Measurements from ENCODE around the gene ALDH1A1.

ALDH1A1 gene

DNA sequence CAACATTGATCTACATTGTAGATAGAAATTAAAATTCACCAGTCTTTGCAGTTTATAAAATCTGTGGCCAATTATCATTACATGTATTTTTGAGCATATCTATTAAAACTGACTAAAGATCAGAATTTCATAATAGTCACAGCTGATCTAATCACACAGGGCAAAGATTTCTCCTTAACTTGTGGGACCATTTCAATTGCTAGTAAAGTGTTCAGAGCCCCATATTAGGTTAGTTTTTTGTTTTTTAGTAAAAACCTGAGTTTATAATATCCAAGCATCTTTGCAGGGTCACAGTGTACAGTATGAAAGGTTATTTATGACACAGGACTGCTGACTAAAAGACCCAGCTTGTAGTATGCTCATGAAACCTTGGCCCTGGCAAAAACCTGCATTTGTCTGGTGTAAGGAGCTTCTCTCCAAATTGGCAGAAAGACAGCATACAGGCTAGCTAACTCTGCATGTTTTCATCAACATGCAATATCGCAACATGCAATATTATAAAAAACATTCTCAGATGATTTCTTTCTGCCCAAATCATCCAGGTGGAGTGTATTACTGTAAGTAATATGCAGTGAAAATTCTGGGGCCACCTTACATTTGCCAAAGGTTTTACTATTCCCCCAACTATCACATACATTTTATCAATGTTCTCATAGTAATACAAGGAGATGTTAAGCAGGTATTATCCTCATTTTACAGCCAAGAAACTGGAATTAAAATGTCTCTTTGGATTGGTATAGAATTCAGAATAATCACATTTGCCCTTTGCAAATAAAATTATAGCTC lies 37.7 kb upstream of the ALDH1A1 start:
- ChIA-PET CTCF (interaction anchor here (0.6 kb wide), 1 partner anchor 1652 kb away, joined by 4 read pairs; no protein-coding TSS in a partner anchor), POLR2A (no interaction called here)
- no peak overlapping the region for H3K27ac ChIP-seq (ENCODE audit: extremely low read depth, low read depth, low read length)
- no peak for TF ChIP-seq ZNF391 (tag by site-specific recombination; IDR thresholded peaks at IDR 0.05; ENCODE audit: borderline replicate concordance, low read depth)
- no peak for TF ChIP-seq ZNF138 (tag by site-specific recombination; IDR thresholded peaks at IDR 0.05; ENCODE audit: borderline replicate concordance)
- TF ChIP-seq ZNF621 (tag by site-specific recombination; IDR thresholded peaks at IDR 0.05), result no peak
- no peak for TF ChIP-seq ZNF530 (tag by site-specific recombination; IDR thresholded peaks at IDR 0.05; ENCODE audit: low read depth)
- TF ChIP-seq ZBTB17 (tag by site-specific recombination; IDR thresholded peaks at IDR 0.05), result no peak
- no peak for TF ChIP-seq ZEB2 (tag by site-specific recombination; IDR thresholded peaks at IDR 0.05)
- TF ChIP-seq ZNF658 (tag by site-specific recombination; IDR thresholded peaks at IDR 0.05), result no peak
- TF ChIP-seq ZNF473 (tag by site-specific recombination; IDR thresholded peaks at IDR 0.05), result no peak
- no peak for TF ChIP-seq ZNF830 (tag by site-specific recombination; IDR thresholded peaks at IDR 0.05; ENCODE audit: low read depth)
- TF ChIP-seq BCL11A (tag by site-specific recombination; IDR thresholded peaks at IDR 0.05; ENCODE audit: low read depth), result no peak
- TF ChIP-seq SP2 (tag by site-specific recombination; IDR thresholded peaks at IDR 0.05), result no peak
- no peak for TF ChIP-seq ZNF629 (tag by site-specific recombination; IDR thresholded peaks at IDR 0.05)
- TF ChIP-seq ZFP37 (tag by site-specific recombination; IDR thresholded peaks at IDR 0.05), result no peak
- TF ChIP-seq ZNF548 (tag by site-specific recombination; IDR thresholded peaks at IDR 0.05), result no peak
- TF ChIP-seq ZNF623 (tag by site-specific recombination; IDR thresholded peaks at IDR 0.05), result no peak
- TF ChIP-seq, protein P1, sequence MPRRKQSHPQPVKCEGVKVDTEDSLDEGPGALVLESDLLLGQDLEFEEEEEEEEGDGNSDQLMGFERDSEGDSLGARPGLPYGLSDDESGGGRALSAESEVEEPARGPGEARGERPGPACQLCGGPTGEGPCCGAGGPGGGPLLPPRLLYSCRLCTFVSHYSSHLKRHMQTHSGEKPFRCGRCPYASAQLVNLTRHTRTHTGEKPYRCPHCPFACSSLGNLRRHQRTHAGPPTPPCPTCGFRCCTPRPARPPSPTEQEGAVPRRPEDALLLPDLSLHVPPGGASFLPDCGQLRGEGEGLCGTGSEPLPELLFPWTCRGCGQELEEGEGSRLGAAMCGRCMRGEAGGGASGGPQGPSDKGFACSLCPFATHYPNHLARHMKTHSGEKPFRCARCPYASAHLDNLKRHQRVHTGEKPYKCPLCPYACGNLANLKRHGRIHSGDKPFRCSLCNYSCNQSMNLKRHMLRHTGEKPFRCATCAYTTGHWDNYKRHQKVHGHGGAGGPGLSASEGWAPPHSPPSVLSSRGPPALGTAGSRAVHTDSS (tag by site-specific recombination; IDR thresholded peaks at IDR 0.05), result no peak
- TF ChIP-seq GLIS1 (tag by site-specific recombination; IDR thresholded peaks at IDR 0.05), result no peak
- no peaks in the 10 kb centered on the region for H3K36me3 ChIP-seq (ENCODE audit: control insufficient read depth in 2 of 2, insufficient read depth in 1 of 2, low read length in 2 of 2)
- no peaks in the 10 kb centered on the region for H3K9me3 ChIP-seq (ENCODE audit: control insufficient read depth, insufficient read depth, low read depth, low read length)
- H3K4me1 ChIP-seq (ENCODE audit: control insufficient read depth, insufficient read depth, low read length), result no peaks in the 10 kb centered on the region
- no peak overlapping the region for H3K4me3 ChIP-seq (ENCODE audit: low read depth, low read length)

DNA sequence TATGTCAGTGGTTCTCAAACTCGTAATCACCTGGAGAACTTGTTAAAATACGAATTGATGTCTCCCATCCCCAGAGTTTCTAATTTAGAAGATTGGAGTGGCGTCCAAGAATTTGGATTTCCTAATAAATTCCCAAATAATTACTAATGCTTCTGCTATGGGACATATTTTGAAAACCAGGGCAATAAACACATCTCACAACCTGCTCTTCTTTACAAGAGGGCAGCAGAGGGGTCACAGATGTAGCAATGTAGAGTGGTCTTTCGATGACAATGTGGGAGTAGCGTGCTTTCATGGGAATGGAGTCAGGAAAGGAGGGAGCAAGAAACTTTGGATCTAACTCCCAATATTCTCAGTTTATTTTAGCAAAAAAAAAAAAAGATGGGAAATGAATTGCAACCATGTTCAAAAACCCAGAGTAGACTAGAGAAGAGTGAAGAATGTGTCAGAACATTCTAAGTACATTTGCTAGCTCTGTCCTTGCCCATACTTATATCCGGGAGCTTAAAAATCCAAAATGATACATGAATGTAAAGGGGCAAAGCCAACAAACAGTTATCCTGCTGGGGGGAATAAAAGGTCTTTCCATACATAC lies 33.8 kb upstream of the ALDH1A1 start:
- Histone ChIP-seq H3K4me1 (ENCODE audit: control insufficient read depth, insufficient read depth, low read length) (no peaks in the 10 kb centered on the region), H3K4me3 (ENCODE audit: low read depth, low read length) (no peak overlapping the region), H3K36me3 (ENCODE audit: control insufficient read depth in 2 of 2, insufficient read depth in 1 of 2, low read length in 2 of 2) (no peaks in the 10 kb centered on the region), H3K9me3 (ENCODE audit: control insufficient read depth, insufficient read depth, low read depth, low read length) (no peaks in the 10 kb centered on the region), H3K27ac (ENCODE audit: extremely low read depth, low read depth, low read length) (no peak overlapping the region)
- ChIA-PET CTCF (interaction anchor here (0.6 to 0.7 kb wide), 2 partner anchors 94 to 190 kb away, joined by 4 to 5 read pairs; no protein-coding TSS in a partner anchor), POLR2A (no interaction called here)
- TF ChIP-seq SP2 (tag by site-specific recombination; IDR thresholded peaks at IDR 0.05), result no peak
- TF ChIP-seq, protein P2, sequence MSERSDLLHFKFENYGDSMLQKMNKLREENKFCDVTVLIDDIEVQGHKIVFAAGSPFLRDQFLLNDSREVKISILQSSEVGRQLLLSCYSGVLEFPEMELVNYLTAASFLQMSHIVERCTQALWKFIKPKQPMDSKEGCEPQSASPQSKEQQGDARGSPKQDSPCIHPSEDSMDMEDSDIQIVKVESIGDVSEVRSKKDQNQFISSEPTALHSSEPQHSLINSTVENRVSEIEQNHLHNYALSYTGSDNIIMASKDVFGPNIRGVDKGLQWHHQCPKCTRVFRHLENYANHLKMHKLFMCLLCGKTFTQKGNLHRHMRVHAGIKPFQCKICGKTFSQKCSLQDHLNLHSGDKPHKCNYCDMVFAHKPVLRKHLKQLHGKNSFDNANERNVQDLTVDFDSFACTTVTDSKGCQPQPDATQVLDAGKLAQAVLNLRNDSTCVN (tag by site-specific recombination; optimal IDR thresholded peaks at IDR 0.05), result no peak
- TF ChIP-seq ZNF133 (tag by site-specific recombination; IDR thresholded peaks at IDR 0.05), result no peak
- TF ChIP-seq HOXA7 (CRISPR knock-in tag; IDR thresholded peaks at IDR 0.05; ENCODE audit: borderline replicate concordance), result no peak
- no peak for TF ChIP-seq SP7 (tag by site-specific recombination; IDR thresholded peaks at IDR 0.05)
- TF ChIP-seq MYNN (tag by site-specific recombination; IDR thresholded peaks at IDR 0.05; ENCODE audit: borderline replicate concordance), result no peak
- TF ChIP-seq ZNF658 (tag by site-specific recombination; IDR thresholded peaks at IDR 0.05), result no peak

All from HEK293 (cell line).